HepG2 (cell line): ENCODE data around the gene MCC. TPM values are rescaled to one million over a fixed set of nuclear protein-coding genes. Genes with fewer than 3 reads are reported as not detected.

Experiments used
- ATAC-seq: fragments of 200-7000 bp; cut with Tn5 transposase; 3 replicates; pipeline ENCODE4 v1.9.1; 2020; ENCODE audit warnings: mild to moderate bottlenecking, moderate library complexity
- BruUV-seq: library from RNA; stranded (reverse); fragments of 400-500 nt; replicated peaks from 2 replicates; lab custom pipeline; 2021; lab: Mats Ljungman, UMichigan
- CTCF ChIA-PET: fragments of 300-600 bp; formaldehyde crosslinking; extraction: SDS; loops from one replicate; lab custom pipeline; 2021; ENCODE audit warnings: low total read pairs, inconsistent platforms, low intra/inter-chr PET ratio; lab: Yijun Ruan, JAX
- POLR2A ChIA-PET: fragments of 350-600 bp; sonication (Branson Sonifier 250); formaldehyde crosslinking; loops from one replicate; lab custom pipeline; 2020; ENCODE audit warnings: antibody characterized with exemption, inconsistent platforms; lab: Yijun Ruan, JAX
- DNase-seq: peaks from one replicate; pipeline ENCODE4 v3.0.0-alpha.2; 2015; ENCODE audit warnings: low spot score
- FAIRE-seq: peaks from 3 replicates; lab custom pipeline; 2011; peaks lifted over from hg19 to GRCh38; lab: Jason Lieb, UNC
- H2AFZ ChIP-seq: one replicate; pipeline ENCODE4 v1.6.1; 2011; ENCODE audit warnings: low read length, inconsistent platforms
- H3K27ac ChIP-seq: fragments of 300-600 bp; 3 replicates; pipeline ENCODE4 v1.8.0; 2011; ENCODE audit warnings: mixed run types, mild to moderate bottlenecking, mixed read lengths, low read length, inconsistent platforms; ENCODE audit not compliant: insufficient read depth; ENCODE audit errors: extremely low read length
- H3K27me3 ChIP-seq, 2 experiments: fragments of 200-600 bp in 1 of 2; 2 replicates in 1 of 2; 3 replicates in 1 of 2; pipeline versions ENCODE4 v1.6.0 to v1.8.0; 2011; ENCODE audit warnings: low read length in 2 of 2, mild to moderate bottlenecking in 2 of 2, moderate library complexity in 2 of 2, inconsistent platforms in 1 of 2; ENCODE audit not compliant: insufficient read depth in 2 of 2, control insufficient read depth in 1 of 2
- H3K36me3 ChIP-seq, 2 experiments: fragments of 200-600 bp in 1 of 2; replicated peaks in 1 of 2; 2 replicates in 1 of 2; 3 replicates in 1 of 2; pipeline versions ENCODE4 v1.5.1 to v1.8.0; 2011; ENCODE audit warnings: low read length in 2 of 2, inconsistent platforms in 1 of 2; ENCODE audit not compliant: insufficient read depth in 2 of 2, control insufficient read depth in 1 of 2
- H3K4me1 ChIP-seq: 2 replicates; pipeline ENCODE4 v1.5.1; 2012; ENCODE audit warnings: low read length, inconsistent platforms; ENCODE audit not compliant: insufficient read depth
- H3K4me2 ChIP-seq: 2 replicates; pipeline ENCODE4 v1.6.0; 2011; ENCODE audit warnings: low read depth, low read length, inconsistent platforms
- H3K4me3 ChIP-seq, 3 experiments: fragments of 200-600 bp in 1 of 3; sonication (generic), shearing (Covaris generic) in 1 of 3; replicated peaks in 1 of 3; 2 replicates each; pipeline ENCODE4 v1.5.1; 2011 to 2016; ENCODE audit warnings: low read length in 3 of 3, inconsistent platforms in 2 of 3, low read depth in 2 of 3, mild to moderate bottlenecking in 2 of 3, control low read depth in 1 of 3, mixed read lengths in 1 of 3; ENCODE audit not compliant: insufficient read depth in 1 of 3
- H3K79me2 ChIP-seq: one replicate; pipeline ENCODE4 v1.6.1; 2011; ENCODE audit warnings: low read length, inconsistent platforms; ENCODE audit not compliant: insufficient read depth
- H3K9ac ChIP-seq: 2 replicates; pipeline ENCODE4 v1.6.0; 2011; ENCODE audit warnings: mild to moderate bottlenecking, low read depth, low read length, inconsistent platforms; ENCODE audit not compliant: insufficient read depth
- H3K9me3 ChIP-seq: 2 replicates; pipeline ENCODE4 v1.5.1; 2012; ENCODE audit warnings: mild to moderate bottlenecking, low read length
- H4K20me1 ChIP-seq: 2 replicates; pipeline ENCODE4 v1.6.0; 2011; ENCODE audit warnings: inconsistent platforms, mild to moderate bottlenecking, low read length, moderate library complexity; ENCODE audit not compliant: insufficient read depth
- BRD4 ChIP-seq: sonication (generic); formaldehyde crosslinking; IDR thresholded peaks from 2 replicates; pipeline ENCODE4 v1.4.0; 2020; ENCODE audit warnings: missing genetic modification reagents
- HIVEP1 ChIP-seq: sonication (generic); formaldehyde crosslinking; IDR thresholded peaks from 2 replicates; pipeline ENCODE4 v1.4.0; 2020; ENCODE audit warnings: mild to moderate bottlenecking, missing genetic modification reagents
- KMT2A ChIP-seq: sonication (generic); formaldehyde crosslinking; IDR thresholded peaks from 2 replicates; pipeline ENCODE4 v1.4.0; 2020; ENCODE audit warnings: missing genetic modification reagents
- MBD4 ChIP-seq: IDR thresholded peaks from 2 replicates; pipeline ENCODE4 v1.6.1; 2012; ENCODE audit warnings: low read length, inconsistent platforms, borderline replicate concordance
- MYNN ChIP-seq: sonication (generic); formaldehyde crosslinking; IDR thresholded peaks from 2 replicates; pipeline ENCODE4 v1.4.0; 2020; ENCODE audit warnings: mild to moderate bottlenecking, low read depth, missing genetic modification reagents
- POLR2AphosphoS2 ChIP-seq: IDR thresholded peaks from 2 replicates; pipeline ENCODE4 v1.6.1; 2011; ENCODE audit warnings: low read depth, low read length, improper control_type of control experiment
- SPEN ChIP-seq: sonication (generic); formaldehyde crosslinking; IDR thresholded peaks from 2 replicates; pipeline ENCODE4 v1.5.1; 2020; ENCODE audit warnings: low read depth, mild to moderate bottlenecking, missing genetic modification reagents
- TBL1XR1 ChIP-seq: fragments of 150-350 bp; IDR thresholded peaks from 2 replicates; pipeline ENCODE4 v1.6.1; 2014; ENCODE audit warnings: borderline replicate concordance, low read length; ENCODE audit not compliant: partially characterized antibody
- ZFX ChIP-seq: sonication (generic); formaldehyde crosslinking; IDR thresholded peaks from 2 replicates; pipeline ENCODE4 v1.4.0; 2020; ENCODE audit warnings: mild to moderate bottlenecking, low read depth, missing genetic modification reagents, moderate library complexity
- ZFYVE20 ChIP-seq: sonication (generic); formaldehyde crosslinking; IDR thresholded peaks from 2 replicates; pipeline ENCODE4 v1.8.0; 2023; ENCODE audit warnings: low read depth, mild to moderate bottlenecking, moderate library complexity, missing genetic modification reagents, borderline replicate concordance
- ZNF275 ChIP-seq: sonication (generic); formaldehyde crosslinking; IDR thresholded peaks from 2 replicates; pipeline ENCODE4 v1.8.0; 2022; ENCODE audit warnings: missing genetic modification reagents, mild to moderate bottlenecking, inconsistent platforms, borderline replicate concordance
- ZNF317 ChIP-seq: sonication (generic); formaldehyde crosslinking; IDR thresholded peaks from 2 replicates; pipeline ENCODE4 v1.5.0; 2020; ENCODE audit warnings: mild to moderate bottlenecking, missing genetic modification reagents
- ZNF430 ChIP-seq: sonication (generic); formaldehyde crosslinking; IDR thresholded peaks from 2 replicates; pipeline ENCODE4 v1.9.0; 2021; ENCODE audit warnings: mild to moderate bottlenecking, missing genetic modification reagents
- WGBS: methylation state at CpG from one replicate; pipeline ENCODE4 v1.1.6; 2017; ENCODE audit warnings: low lambda C conversion rate; 5-methylcytosine and 5-hydroxymethylcytosine counted together
- in situ Hi-C: cut with HindIII; loops from 2 replicates; pipeline ENCODE4 v1.10.0; 2017; ENCODE audit warnings: low pct_unique_long_range_greater_than_20kb; ENCODE audit not compliant: extremely low pct_ligation_motif_present
- intact Hi-C: fragments of 100-400 bp; cut with micrococcal nuclease; formaldehyde crosslinking; loops from one replicate; pipeline ENCODE4 v1.10.0; 2022; ENCODE audit not compliant: unreplicated experiment
- polyA plus RNA-seq, 8 experiments: library from polyadenylated mRNA; depleted of rRNA in 3 of 8; stranded (reverse) in 7 of 8; unstranded in 1 of 8; fragments of >200 nt; fragmentation: Illumina TruSeq in 4 of 8; extraction: Trizol in 4 of 8; gene quantifications; 2 replicates each; pipeline versions ENCODE4 v1.2.1 to v1.2.3, GENCODE V29; 2011 to 2016; ENCODE audit warnings: low read depth in 4 of 8, missing spikeins in 1 of 8, mixed read lengths in 1 of 8; ENCODE audit not compliant: insufficient read depth in 1 of 8
- total RNA-seq, 5 experiments: library from RNA; depleted of rRNA; stranded (reverse); fragments of >200 nt; fragmentation: Illumina TruSeq; extraction: Trizol; gene quantifications; 2 replicates each; pipeline ENCODE4 v1.2.3, GENCODE V29; 2016; ENCODE audit warnings: low read depth in 1 of 5
- TF ChIP-seq, protein P1 (sequence below): sonication (generic); formaldehyde crosslinking; IDR thresholded peaks from 2 replicates; pipeline ENCODE4 v1.4.0; 2020; ENCODE audit warnings: low read depth, mild to moderate bottlenecking, missing genetic modification reagents

MCC gene
- total and polyA plus RNA-seq, 2 of the 13 experiments (the other 11 are each of a cell fraction or from before 2014, with no cell fraction given) = 0.55 to 2.4 TPM

GRCh38 chr5:113446358-113446927 lies 41.8 kb downstream of the MCC start:
- Histone ChIP-seq H3K9me3 (no peaks in the 10 kb centered on the region), H3K36me3 (no peaks in the 10 kb centered on the region), H3K4me2 (no peak overlapping the region), H3K79me2 (no peaks in the 10 kb centered on the region), H3K4me3 (no peak overlapping the region), H2AFZ (no peak overlapping the region), H4K20me1 (no peaks in the 10 kb centered on the region), H3K27me3 (no peaks in the 10 kb centered on the region), H3K27ac (no peak overlapping the region), H3K4me1 (no peaks in the 10 kb centered on the region), H3K9ac (no peak overlapping the region)
- ATAC-seq (no peak), FAIRE-seq (no peak), DNase-seq (no peak)
- BruUV-seq = no TSS peak
- intact Hi-C loops = loop anchor here (10.0 kb wide), 1 partner anchor 158 kb away; no protein-coding TSS in a partner anchor
- CTCF ChIA-PET = interaction anchor here (2.1 kb wide), 1 partner anchor 64 kb away, joined by 8 read pairs; no protein-coding TSS in a partner anchor
- in situ Hi-C loops = no loop called here
- no peak for TF ChIP-seq HIVEP1
- WGBS = 0% methylated on average over 2 of the region's 2 CpGs
- POLR2A ChIA-PET = no interaction called here

- no peak for DNase-seq
- H3K4me1 ChIP-seq = no peaks in the 10 kb centered on the region
- H3K4me3 ChIP-seq = no peak overlapping the region
- H4K20me1 ChIP-seq = no peaks in the 10 kb centered on the region; the same call in 1 of the 2 replicates
- no peak overlapping the region for H3K9ac ChIP-seq
- peaks cover 0 to 4% of the 10 kb centered on the region in 2 experiments; a peak in 2 of 5 replicates for H3K27me3 ChIP-seq
- no peak overlapping the region for H3K4me2 ChIP-seq
- ChIA-PET CTCF (no interaction called here), POLR2A (no interaction called here)
- 47% methylated on average over 1 of the region's 1 CpG for WGBS
- H3K36me3 ChIP-seq = no peaks in the 10 kb centered on the region
- no peaks in the 10 kb centered on the region for H3K9me3 ChIP-seq
- no peak overlapping the region for H2AFZ ChIP-seq
- intact Hi-C loops (no loop called here), in situ Hi-C loops (no loop called here)
- FAIRE-seq = no peak
- H3K27ac ChIP-seq = no peak overlapping the region
- BruUV-seq = no TSS peak
- no peaks in the 10 kb centered on the region for H3K79me2 ChIP-seq
- ATAC-seq = no peak
- TF ChIP-seq MYNN (no peak), TBL1XR1 (no peak), ZNF317 (CRISPR knock-in tag) (no peak), ZNF275 (CRISPR knock-in tag) (no peak), ZNF430 (no peak), POLR2AphosphoS2 (no peak), KMT2A (CRISPR knock-in tag) (no peak), BRD4 (CRISPR knock-in tag) (no peak), MBD4 (no peak), ZFYVE20 (no peak), ZFX (CRISPR knock-in tag) (no peak), SPEN (CRISPR knock-in tag) (no peak)
- TF ChIP-seq, protein P1, sequence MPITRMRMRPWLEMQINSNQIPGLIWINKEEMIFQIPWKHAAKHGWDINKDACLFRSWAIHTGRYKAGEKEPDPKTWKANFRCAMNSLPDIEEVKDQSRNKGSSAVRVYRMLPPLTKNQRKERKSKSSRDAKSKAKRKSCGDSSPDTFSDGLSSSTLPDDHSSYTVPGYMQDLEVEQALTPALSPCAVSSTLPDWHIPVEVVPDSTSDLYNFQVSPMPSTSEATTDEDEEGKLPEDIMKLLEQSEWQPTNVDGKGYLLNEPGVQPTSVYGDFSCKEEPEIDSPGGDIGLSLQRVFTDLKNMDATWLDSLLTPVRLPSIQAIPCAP (CRISPR knock-in tag) = no peak
Observed at GRCh38 chr5:113437111-113437510, 51.1 kb downstream of the MCC start.
